ENCODE data around the gene KLK2.

Gene KLK2

DNA sequence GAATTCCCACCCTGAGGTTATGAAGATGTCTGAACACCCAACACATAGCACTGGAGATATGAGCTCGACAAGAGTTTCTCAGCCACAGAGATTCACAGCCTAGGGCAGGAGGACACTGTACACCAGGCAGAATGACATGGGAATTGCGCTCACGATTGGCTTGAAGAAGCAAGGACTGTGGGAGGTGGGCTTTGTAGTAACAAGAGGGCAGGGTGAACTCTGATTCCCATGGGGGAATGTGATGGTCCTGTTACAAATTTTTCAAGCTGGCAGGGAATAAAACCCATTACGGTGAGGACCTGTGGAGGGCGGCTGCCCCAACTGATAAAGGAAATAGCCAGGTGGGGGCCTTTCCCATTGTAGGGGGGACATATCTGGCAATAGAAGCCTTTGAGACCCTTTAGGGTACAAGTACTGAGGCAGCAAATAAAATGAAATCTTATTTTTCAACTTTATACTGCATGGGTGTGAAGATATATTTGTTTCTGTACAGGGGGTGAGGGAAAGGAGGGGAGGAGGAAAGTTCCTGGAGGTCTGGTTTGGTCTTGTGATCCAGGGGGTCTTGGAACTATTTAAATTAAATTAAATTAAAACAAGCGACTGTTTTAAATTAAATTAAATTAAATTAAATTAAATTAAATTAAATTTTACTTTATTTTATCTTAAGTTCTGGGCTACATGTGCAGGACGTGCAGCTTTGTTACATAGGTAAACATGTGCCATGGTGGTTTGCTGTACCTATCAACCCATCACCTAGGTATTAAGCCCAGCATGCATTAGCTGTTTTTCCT, 11.5 kb upstream of the KLK2 start:
- Histone ChIP-seq H3K23ac (ENCODE audit: low read length) (no peak overlapping the region), H3K4me1 (ENCODE audit: control insufficient read depth, low read depth, low read length) (no peaks in the 10 kb centered on the region), H2BK120ac (ENCODE audit: low read depth, low read length) (no peak overlapping the region), H2AK5ac (ENCODE audit: low read length) (no peak overlapping the region), H3K18ac (ENCODE audit: low read length) (no peak overlapping the region), H4K5ac (ENCODE audit: low read length) (no peak overlapping the region), H3K27ac (ENCODE audit: low read depth, low read length) (no peak overlapping the region), H3K4me3 (ENCODE audit: low read length) (no peak overlapping the region), H3K79me1 (ENCODE audit: low read length) (no peaks in the 10 kb centered on the region), H4K8ac (ENCODE audit: low read depth, low read length) (no peak overlapping the region), H3K4ac (ENCODE audit: low read depth, low read length) (no peak overlapping the region), H2BK15ac (replicated peaks; ENCODE audit: low read depth) (no peak overlapping the region), H3K4me2 (ENCODE audit: low read length) (no peak overlapping the region), H3K79me2 (ENCODE audit: control insufficient read depth, insufficient read depth, low read length) (no peaks in the 10 kb centered on the region), H3K27me3 (ENCODE audit: insufficient read depth, low read length, poor library complexity) (no peaks in the 10 kb centered on the region), H3K36me3 (ENCODE audit: control insufficient read depth, insufficient read depth, low read length) (no peaks in the 10 kb centered on the region), H2BK5ac (ENCODE audit: low read length) (no peak overlapping the region), H3K9ac (ENCODE audit: low read length) (no peak overlapping the region), H3K56ac (ENCODE audit: low read length) (no peak overlapping the region)
- no peak for DNase-seq
- no CpG with 5 or more reads among the region's 7 CpGs for WGBS (ENCODE audit: extremely low coverage, insufficient coverage, low lambda C conversion rate)

DNA sequence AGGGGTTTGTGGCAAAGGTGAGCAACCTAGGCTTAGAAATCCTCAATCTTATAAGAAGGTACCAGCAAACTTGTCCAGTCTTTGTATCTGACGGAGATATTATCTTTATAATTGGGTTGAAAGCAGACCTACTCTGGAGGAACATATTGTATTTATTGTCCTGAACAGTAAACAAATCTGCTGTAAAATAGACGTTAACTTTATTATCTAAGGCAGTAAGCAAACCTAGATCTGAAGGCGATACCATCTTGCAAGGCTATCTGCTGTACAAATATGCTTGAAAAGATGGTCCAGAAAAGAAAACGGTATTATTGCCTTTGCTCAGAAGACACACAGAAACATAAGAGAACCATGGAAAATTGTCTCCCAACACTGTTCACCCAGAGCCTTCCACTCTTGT, 3.8 kb upstream of the KLK2 start:
- no peaks in the 10 kb centered on the region for H3K79me2 ChIP-seq (ENCODE audit: control insufficient read depth, insufficient read depth, low read length)
- H3K27ac ChIP-seq (ENCODE audit: low read depth, low read length): no peak overlapping the region
- no peak overlapping the region for H4K5ac ChIP-seq (ENCODE audit: low read length)
- H3K4me1 ChIP-seq (ENCODE audit: control insufficient read depth, low read depth, low read length): no peaks in the 10 kb centered on the region
- no peak overlapping the region for H2AK5ac ChIP-seq (ENCODE audit: low read length)
- no peak overlapping the region for H2BK15ac ChIP-seq (replicated peaks; ENCODE audit: low read depth)
- DNase-seq: no peak
- H2BK5ac ChIP-seq (ENCODE audit: low read length): no peak overlapping the region
- no peak overlapping the region for H3K4me3 ChIP-seq (ENCODE audit: low read length)
- H3K27me3 ChIP-seq (ENCODE audit: insufficient read depth, low read length, poor library complexity): no peaks in the 10 kb centered on the region
- no peaks in the 10 kb centered on the region for H3K36me3 ChIP-seq (ENCODE audit: control insufficient read depth, insufficient read depth, low read length)
- WGBS (ENCODE audit: extremely low coverage, insufficient coverage, low lambda C conversion rate): no CpG with 5 or more reads among the region's 4 CpGs
- H3K18ac ChIP-seq (ENCODE audit: low read length): no peak overlapping the region
- H3K79me1 ChIP-seq (ENCODE audit: low read length): no peaks in the 10 kb centered on the region
- no peak overlapping the region for H3K9ac ChIP-seq (ENCODE audit: low read length)
- H3K4me2 ChIP-seq (ENCODE audit: low read length): no peak overlapping the region
- no peak overlapping the region for H3K56ac ChIP-seq (ENCODE audit: low read length)
- H2BK120ac ChIP-seq (ENCODE audit: low read depth, low read length): no peak overlapping the region
- H4K8ac ChIP-seq (ENCODE audit: low read depth, low read length): no peak overlapping the region
- H3K4ac ChIP-seq (ENCODE audit: low read depth, low read length): no peak overlapping the region
- H3K23ac ChIP-seq (ENCODE audit: low read length): no peak overlapping the region

DNA sequence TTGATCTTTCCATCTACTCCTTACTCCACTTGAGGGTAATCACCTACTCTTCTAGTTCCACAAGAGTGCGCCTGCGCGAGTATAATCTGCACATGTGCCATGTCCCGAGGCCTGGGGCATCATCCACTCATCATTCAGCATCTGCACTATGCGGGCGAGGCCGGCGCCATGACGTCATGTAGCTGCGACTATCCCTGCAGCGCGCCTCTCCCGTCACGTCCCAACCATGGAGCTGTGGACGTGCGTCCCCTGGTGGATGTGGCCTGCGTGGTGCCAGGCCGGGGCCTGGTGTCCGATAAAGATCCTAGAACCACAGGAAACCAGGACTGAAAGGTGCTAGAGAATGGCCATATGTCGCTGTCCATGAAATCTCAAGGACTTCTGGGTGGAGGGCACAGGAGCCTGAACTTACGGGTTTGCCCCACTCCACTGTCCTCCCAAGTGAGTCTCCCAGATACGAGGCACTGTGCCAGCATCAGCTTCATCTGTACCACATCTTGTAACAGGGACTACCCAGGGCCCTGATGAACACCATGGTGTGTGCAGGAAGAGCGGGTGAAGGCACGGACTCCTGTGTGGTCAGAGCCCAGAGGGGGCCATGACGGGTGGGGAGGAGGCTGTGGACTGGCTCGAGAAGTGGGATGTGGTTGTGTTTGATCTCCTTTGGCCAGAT, 2.7 kb upstream of the KLK2 start:
- no peak overlapping the region for H3K4ac ChIP-seq (ENCODE audit: low read depth, low read length)
- H4K8ac ChIP-seq (ENCODE audit: low read depth, low read length): no peak overlapping the region
- no peak overlapping the region for H3K9ac ChIP-seq (ENCODE audit: low read length)
- no peak overlapping the region for H3K27ac ChIP-seq (ENCODE audit: low read depth, low read length)
- H2AK5ac ChIP-seq (ENCODE audit: low read length): no peak overlapping the region
- H3K27me3 ChIP-seq (ENCODE audit: insufficient read depth, low read length, poor library complexity): no peaks in the 10 kb centered on the region
- H3K56ac ChIP-seq (ENCODE audit: low read length): no peak overlapping the region
- no peaks in the 10 kb centered on the region for H3K36me3 ChIP-seq (ENCODE audit: control insufficient read depth, insufficient read depth, low read length)
- no peak overlapping the region for H2BK15ac ChIP-seq (replicated peaks; ENCODE audit: low read depth)
- H3K79me1 ChIP-seq (ENCODE audit: low read length): no peaks in the 10 kb centered on the region
- H3K18ac ChIP-seq (ENCODE audit: low read length): no peak overlapping the region
- no CpG with 5 or more reads among the region's 26 CpGs for WGBS (ENCODE audit: extremely low coverage, insufficient coverage, low lambda C conversion rate)
- no peak overlapping the region for H4K5ac ChIP-seq (ENCODE audit: low read length)
- no peak for DNase-seq
- no peak overlapping the region for H2BK5ac ChIP-seq (ENCODE audit: low read length)
- no peaks in the 10 kb centered on the region for H3K4me1 ChIP-seq (ENCODE audit: control insufficient read depth, low read depth, low read length)
- H3K23ac ChIP-seq (ENCODE audit: low read length): no peak overlapping the region
- H2BK120ac ChIP-seq (ENCODE audit: low read depth, low read length): no peak overlapping the region
- no peaks in the 10 kb centered on the region for H3K79me2 ChIP-seq (ENCODE audit: control insufficient read depth, insufficient read depth, low read length)
- no peak overlapping the region for H3K4me3 ChIP-seq (ENCODE audit: low read length)
- H3K4me2 ChIP-seq (ENCODE audit: low read length): no peak overlapping the region

DNA sequence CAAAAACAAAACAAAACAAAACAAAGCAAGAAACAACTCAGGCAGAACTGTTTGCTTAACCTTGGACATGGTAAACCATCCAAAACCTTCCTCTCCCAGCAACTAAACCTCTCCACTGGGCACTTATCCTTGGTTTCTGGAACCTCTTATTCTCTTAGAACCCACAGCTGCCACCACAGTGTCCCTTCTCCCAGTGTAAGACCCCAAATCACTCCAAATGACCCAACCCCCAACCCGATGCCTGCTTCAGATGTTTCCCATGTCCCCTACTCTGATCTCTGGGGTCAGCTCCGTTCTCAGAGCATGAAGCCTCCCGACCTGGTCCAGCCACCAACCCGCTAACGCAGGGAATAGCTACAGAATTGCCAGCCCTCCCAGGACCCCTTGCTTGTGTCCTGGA, 972 bp downstream of the KLK2 start:
- no peaks in the 10 kb centered on the region for H3K4me1 ChIP-seq (ENCODE audit: control insufficient read depth, low read depth, low read length)
- H3K4me3 ChIP-seq (ENCODE audit: low read length): no peak overlapping the region
- no peak overlapping the region for H3K23ac ChIP-seq (ENCODE audit: low read length)
- H3K27ac ChIP-seq (ENCODE audit: low read depth, low read length): no peak overlapping the region
- no peak overlapping the region for H3K4me2 ChIP-seq (ENCODE audit: low read length)
- no peak overlapping the region for H2AK5ac ChIP-seq (ENCODE audit: low read length)
- no peak overlapping the region for H2BK15ac ChIP-seq (replicated peaks; ENCODE audit: low read depth)
- no peak overlapping the region for H3K18ac ChIP-seq (ENCODE audit: low read length)
- H3K27me3 ChIP-seq (ENCODE audit: insufficient read depth, low read length, poor library complexity): no peaks in the 10 kb centered on the region
- no peak overlapping the region for H3K4ac ChIP-seq (ENCODE audit: low read depth, low read length)
- no peak overlapping the region for H3K56ac ChIP-seq (ENCODE audit: low read length)
- H3K79me1 ChIP-seq (ENCODE audit: low read length): no peaks in the 10 kb centered on the region
- no peak overlapping the region for H2BK120ac ChIP-seq (ENCODE audit: low read depth, low read length)
- H4K8ac ChIP-seq (ENCODE audit: low read depth, low read length): no peak overlapping the region
- no peak overlapping the region for H2BK5ac ChIP-seq (ENCODE audit: low read length)
- H3K9ac ChIP-seq (ENCODE audit: low read length): no peak overlapping the region
- H4K5ac ChIP-seq (ENCODE audit: low read length): no peak overlapping the region
- H3K79me2 ChIP-seq (ENCODE audit: control insufficient read depth, insufficient read depth, low read length): no peaks in the 10 kb centered on the region
- WGBS (ENCODE audit: extremely low coverage, insufficient coverage, low lambda C conversion rate): no CpG with 5 or more reads among the region's 5 CpGs
- DNase-seq: no peak
- no peaks in the 10 kb centered on the region for H3K36me3 ChIP-seq (ENCODE audit: control insufficient read depth, insufficient read depth, low read length)

DNA sequence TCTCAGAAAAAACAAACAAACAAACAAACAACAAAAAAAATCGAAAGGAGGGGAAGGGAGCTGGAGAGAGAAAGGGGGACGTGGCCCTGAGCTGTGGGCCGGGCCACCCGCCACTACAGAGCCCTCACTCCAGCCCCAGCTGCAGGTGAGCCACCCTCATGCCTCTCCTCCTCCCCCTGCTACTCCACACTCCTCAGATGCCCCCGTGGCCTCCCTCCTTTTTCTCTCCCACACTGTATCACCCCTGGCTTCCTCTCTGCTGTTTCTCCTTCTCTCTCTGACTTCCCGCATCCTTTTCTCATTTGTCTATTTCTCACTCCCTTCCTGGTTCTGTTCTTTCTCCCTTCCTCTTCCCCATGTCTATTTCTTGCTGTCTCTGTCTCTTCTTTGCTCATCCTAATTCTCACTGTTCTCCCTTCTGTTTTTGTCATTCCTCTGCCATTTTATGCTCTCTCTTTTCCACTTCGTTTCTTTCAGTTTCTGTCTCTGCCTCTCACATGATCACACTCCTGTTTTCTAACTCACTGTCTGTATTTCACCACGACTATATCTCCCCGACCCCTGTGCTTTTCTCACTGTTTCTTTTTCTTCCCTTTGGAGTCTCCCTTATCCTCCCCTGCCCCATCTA, 2.7 kb downstream of the KLK2 start:
- Histone ChIP-seq H2BK15ac (replicated peaks; ENCODE audit: low read depth) (no peak overlapping the region), H3K36me3 (ENCODE audit: control insufficient read depth, insufficient read depth, low read length) (no peaks in the 10 kb centered on the region), H2BK120ac (ENCODE audit: low read depth, low read length) (no peak overlapping the region), H4K8ac (ENCODE audit: low read depth, low read length) (no peak overlapping the region), H3K9ac (ENCODE audit: low read length) (no peak overlapping the region), H4K5ac (ENCODE audit: low read length) (no peak overlapping the region), H3K4ac (ENCODE audit: low read depth, low read length) (no peak overlapping the region), H3K79me2 (ENCODE audit: control insufficient read depth, insufficient read depth, low read length) (no peaks in the 10 kb centered on the region), H2BK5ac (ENCODE audit: low read length) (no peak overlapping the region), H3K56ac (ENCODE audit: low read length) (no peak overlapping the region), H3K79me1 (ENCODE audit: low read length) (no peaks in the 10 kb centered on the region), H3K4me1 (ENCODE audit: control insufficient read depth, low read depth, low read length) (no peaks in the 10 kb centered on the region), H3K27ac (ENCODE audit: low read depth, low read length) (no peak overlapping the region), H3K23ac (ENCODE audit: low read length) (no peak overlapping the region), H3K18ac (ENCODE audit: low read length) (no peak overlapping the region), H3K27me3 (ENCODE audit: insufficient read depth, low read length, poor library complexity) (no peaks in the 10 kb centered on the region), H2AK5ac (ENCODE audit: low read length) (no peak overlapping the region), H3K4me2 (ENCODE audit: low read length) (no peak overlapping the region), H3K4me3 (ENCODE audit: low read length) (no peak overlapping the region)
- DNase-seq: no peak
- no CpG with 5 or more reads among the region's 9 CpGs for WGBS (ENCODE audit: extremely low coverage, insufficient coverage, low lambda C conversion rate)

Data from mesendoderm (in vitro differentiated cells).